GM21423 (cell line): ENCODE results near the gene JUN.

ENCODE experiments used
- ATAC-seq: cut with Tn5 transposase; IDR thresholded peaks from one replicate; pipeline ENCODE4 v1.9.1; 2021; ENCODE audit warnings: mild to moderate bottlenecking, moderate library complexity; ENCODE audit not compliant: unreplicated experiment

JUN gene

GRCh38 chr1:58783993-58784757 lies at the start of gene JUN:
TSS of gene JUN (minus strand) at chr1:58784047. CDS start at chr1:58783070, 977 bp downstream.
- peak; percentile 74 for ATAC-seq

DNA sequence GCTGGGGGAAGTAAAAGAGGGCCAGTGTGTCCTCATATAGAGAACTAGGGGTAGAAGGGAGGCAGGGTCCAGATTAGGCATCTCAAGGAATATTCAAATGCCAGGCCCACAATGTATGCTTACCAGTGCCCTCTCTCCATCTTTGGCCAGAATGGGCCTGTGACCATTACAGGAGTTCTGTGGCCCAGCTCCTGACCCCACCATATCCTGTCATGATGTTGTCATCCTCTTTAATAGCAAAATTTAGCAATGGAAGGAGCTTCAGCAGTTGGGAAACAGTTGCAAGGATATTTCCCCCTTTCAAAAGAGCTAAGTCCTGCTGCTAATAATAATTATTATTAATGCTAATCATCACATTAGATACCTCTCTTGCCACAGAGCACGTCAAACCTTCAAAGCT lies 49.3 kb upstream of the JUN start:
- no peak for ATAC-seq

- no peak for ATAC-seq
Measured at GRCh38 chr1:58830291-58830690, 46.4 kb upstream of the JUN start.

DNA sequence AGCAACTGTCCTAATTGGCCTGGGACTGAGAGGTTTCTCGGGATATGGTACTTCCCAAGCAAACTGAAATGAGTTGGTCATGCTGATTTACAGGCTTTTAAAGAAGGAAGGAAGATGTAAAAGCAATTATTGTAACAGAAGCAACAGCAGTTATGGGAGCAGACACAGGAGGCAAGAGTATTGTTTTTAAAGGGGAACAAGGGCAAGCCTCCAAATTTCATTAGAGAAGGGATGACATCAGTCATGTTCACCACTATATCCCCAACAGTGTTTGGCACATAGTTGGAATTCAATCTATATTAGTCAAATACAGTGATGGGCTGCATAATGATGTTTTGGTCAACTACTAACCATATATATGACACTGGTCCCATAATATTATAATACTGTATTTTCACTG lies 46.0 kb upstream of the JUN start:
- ATAC-seq: no peak

DNA sequence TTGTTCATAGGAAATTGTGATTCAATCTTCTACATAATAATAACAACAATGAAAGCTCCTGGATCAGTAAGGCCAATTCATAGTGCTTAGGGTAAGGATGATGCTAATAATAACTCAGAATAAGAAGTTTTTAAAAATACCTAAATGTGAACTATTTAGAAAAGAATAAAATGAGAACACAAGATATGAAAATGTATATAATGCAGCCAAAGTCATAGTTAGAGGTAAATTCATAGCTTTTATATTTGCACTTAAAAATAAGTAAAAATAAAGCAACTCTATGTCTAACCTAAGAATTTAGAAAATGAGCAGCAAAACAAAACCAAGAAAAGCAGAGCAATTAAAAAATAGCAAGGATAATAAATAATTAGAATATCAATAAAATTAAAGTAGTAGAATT lies 43.5 kb upstream of the JUN start:
- no peak for ATAC-seq

GRCh38 chr1:58824753-58825389 lies 41.0 kb upstream of the JUN start:
- ATAC-seq: no peak

- no peak for ATAC-seq
Measured at GRCh38 chr1:58823481-58824010, 39.7 kb upstream of the JUN start.

- no peak for ATAC-seq
Measured at GRCh38 chr1:58821309-58821708, 37.5 kb upstream of the JUN start.

DNA sequence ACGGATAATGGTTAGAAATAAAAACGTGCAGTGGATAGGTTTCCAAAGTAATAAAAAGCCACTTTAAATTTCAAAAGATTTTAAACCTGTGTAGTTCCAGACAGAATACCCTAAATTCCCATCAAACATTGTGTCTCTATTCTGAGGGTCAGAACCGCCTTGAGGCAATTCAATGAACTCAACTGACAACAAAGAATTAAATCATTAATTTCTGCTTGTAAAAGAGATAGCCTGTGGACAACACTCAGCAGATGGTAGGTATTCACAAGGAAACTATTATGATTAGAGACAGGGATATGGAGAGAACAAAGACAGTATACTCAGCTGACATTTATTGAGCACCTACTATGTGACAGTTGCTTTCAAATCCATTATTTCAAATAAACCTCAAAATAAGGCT lies 35.1 kb upstream of the JUN start:
- no peak for ATAC-seq

DNA sequence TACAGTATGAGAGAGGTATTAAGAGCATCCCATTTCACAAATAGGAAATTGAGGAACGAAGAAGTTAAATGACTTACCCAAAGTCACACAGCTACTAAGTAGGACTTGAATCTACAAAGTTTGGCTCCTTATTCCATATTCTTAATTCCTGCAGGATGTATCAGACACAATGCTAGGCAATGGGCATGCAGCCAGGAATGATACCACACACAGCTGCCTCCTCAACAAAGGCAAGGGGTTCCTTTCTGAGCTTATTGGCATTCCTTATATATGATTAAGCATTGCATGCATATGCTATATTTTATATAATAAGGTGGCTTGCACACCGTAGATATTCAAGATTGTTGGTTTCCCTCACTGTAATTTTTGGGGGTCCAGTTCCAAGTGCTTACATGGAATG lies 34.2 kb upstream of the JUN start:
- no peak for ATAC-seq

GRCh38 chr1:58816747-58817221 lies 32.9 kb upstream of the JUN start:
- no peak for ATAC-seq

GRCh38 chr1:58816072-58816746 lies 32.4 kb upstream of the JUN start:
- peak; percentile 81 for ATAC-seq

DNA sequence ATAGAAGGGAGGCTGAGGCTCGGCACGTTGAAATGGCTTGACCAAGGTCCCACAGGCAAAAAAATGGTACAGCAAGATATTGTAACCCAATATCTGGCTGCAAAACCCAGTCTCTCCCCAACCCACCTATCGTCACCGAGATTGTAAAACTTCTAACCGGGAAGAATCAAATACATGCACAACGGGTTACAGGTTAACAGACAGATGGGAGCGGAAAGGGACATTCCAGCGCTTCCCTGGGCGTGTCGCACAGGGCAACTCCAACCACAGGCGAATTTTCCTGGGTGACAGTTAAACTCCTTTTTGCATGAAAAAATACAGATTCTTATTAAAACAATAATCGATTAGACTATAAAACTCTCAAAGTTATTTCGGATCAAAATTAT lies 31.8 kb upstream of the JUN start:
- ATAC-seq: peak; percentile 18

DNA sequence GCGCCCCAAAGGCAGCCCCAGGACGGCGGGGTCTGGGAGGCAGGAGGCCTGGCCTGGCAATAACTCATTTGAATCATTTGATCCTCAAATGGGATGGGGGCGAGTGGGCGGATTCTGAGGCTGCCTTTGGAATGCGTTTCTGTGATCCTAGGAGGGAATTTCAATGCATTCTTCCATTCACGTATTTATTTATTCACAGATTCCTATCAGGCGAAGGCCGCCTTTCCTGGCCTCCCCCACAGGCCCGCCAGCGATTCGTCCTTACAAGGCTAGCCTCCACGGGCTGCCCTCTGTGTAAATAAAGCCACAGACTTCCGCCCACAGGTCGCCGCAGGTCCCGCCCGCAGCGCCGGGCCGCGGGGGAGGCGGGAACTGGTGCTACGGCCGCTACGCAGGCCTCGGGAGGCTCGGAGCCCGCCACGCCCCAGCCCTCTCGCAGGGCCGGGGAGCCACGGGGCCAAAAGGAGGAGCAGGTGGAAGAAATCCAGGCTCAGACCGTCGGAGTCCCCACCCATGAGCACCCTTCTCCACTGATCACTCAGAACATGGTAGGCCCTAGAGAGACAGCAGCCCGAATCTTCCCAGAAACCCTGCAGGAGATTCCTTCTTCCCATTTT lies 31.3 kb upstream of the JUN start:
- peak; percentile 64 for ATAC-seq

DNA sequence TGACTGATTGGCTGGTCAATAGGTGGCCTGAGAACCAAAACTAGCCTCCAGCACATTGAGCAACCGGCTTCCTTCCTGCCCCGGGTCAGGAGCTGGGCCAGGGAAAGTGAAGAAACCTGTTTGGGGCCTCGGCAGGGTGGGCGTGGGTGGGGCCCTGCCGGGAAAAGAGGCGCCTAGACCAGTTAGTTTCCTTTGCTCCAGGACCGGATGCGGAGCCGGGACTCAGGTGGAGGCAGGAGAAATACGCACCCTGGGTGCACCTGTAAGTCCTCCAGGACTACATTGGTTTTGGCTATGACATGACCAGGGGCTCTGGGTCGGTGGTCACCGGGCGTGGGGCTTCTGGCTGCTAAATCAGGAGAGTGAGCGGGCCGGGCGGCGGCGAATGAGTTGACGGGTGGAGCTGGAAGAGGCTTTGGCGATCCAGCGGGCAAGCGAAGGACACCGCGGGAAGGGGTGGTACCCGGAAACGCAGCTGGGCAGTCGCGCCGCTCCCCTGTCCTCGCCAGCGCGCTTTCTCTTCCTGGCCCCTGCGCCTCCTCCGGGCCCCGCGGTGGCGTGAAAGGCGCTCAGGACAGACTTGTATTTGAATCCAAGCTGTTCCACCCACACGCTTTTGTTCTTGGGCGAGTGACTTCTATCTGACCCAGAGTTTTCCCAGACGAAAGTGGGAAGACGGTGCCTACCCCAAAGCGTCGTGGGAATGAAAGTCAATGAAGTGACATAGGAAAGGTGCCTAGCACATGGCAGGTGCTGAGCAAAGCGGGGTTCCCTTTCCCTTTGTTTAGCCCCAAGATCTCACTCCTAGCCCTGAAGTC lies 30.6 kb upstream of the JUN start:
- no peak for ATAC-seq

GRCh38 chr1:58813801-58814200 lies 30.0 kb upstream of the JUN start:
- ATAC-seq: no peak

DNA sequence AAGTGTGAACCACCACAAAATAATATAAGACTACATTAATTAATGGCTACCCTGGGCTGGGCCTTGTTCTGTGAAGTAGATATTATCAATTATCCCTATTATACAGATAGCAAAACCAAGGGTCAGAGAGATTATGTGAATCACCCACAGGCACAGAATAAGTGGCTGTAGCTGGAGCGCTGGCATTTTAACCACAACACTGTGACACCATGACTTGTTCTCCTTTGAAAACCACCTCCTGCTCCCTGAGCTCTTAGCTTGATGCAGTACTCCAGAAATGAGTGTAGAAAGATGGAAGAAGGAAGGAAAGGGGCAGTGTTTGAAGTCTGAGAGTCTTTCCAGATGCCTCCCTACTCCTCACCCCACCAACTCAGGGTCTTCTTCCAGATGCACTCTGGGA lies 29.5 kb upstream of the JUN start:
- ATAC-seq: no peak

GRCh38 chr1:58812926-58813325 lies 29.1 kb upstream of the JUN start:
- ATAC-seq: no peak

DNA sequence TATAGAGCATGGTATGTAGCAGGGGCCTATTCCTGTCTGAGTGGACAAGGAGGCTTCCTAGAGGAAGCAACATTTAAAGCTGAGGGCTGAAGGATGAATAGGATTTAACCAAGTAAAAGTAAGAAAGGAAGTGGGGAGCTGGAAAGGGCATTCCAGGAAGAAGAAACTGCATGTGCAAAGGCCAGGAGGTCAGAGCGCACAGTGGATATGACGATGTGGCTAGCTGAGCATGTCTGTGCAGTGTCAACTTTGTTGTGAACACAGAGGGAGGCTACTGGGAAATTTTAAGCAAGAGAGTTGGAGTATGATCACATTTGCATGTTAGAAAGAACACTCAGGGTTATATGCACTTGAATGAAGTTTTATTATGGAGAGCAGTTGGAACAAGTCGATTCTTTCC lies 28.6 kb upstream of the JUN start:
- ATAC-seq: no peak

GRCh38 chr1:58811303-58811702 lies 27.5 kb upstream of the JUN start:
- no peak for ATAC-seq
